ENCODE measurements around the gene P2RY2. TPM values are rescaled to one million over a fixed set of nuclear protein-coding genes. Genes with fewer than 3 reads are reported as not detected.

Gene P2RY2
- total and polyA plus RNA-seq, 12 donors, result 7.1 to 37.5 (median 11.1) TPM

GRCh38 chr11:73217131-73217809 is 811 bp upstream of the P2RY2 start:
- no peaks in the 10 kb centered on the region for H3K36me3 ChIP-seq
- 47 to 55% methylated on average over 15 of the region's 15 CpGs for WGBS, 2 donors
- no peak for TF ChIP-seq CTCF (IDR thresholded peaks at IDR 0.05)
- intact Hi-C loops (cut with DNase I), result no loop called here
- H3K27me3 ChIP-seq, result peaks cover 0 to 7% (median 0%) of the 10 kb centered on the region in 7 donors
- peak overlapping the region in 9 of 10 donors; percentile 72 to 92 (median 86) for H3K27ac ChIP-seq
- H3K9me3 ChIP-seq, result no peaks in the 10 kb centered on the region
- peak in 1 of 2 donors; percentile 43 for DNase-seq
- peaks cover 6 to 53% (median 29%) of the 10 kb centered on the region in 9 donors for H3K4me1 ChIP-seq
- ATAC-seq, result peak in 6 of 8 donors; percentile 9 to 43 (median 22)
- peak overlapping the region; percentile 19 to 67 (median 54) for H3K4me3 ChIP-seq

- Histone ChIP-seq H3K4me3 (peak overlapping the region; percentile 19 to 67 (median 54)), H3K27ac (peak overlapping the region; percentile 37 to 92 (median 85)), H3K36me3 (no peaks in the 10 kb centered on the region), H3K9me3 (no peaks in the 10 kb centered on the region), H3K27me3 (peaks cover 0 to 7% (median 0%) of the 10 kb centered on the region in 7 donors), H3K4me1 (peaks cover 6 to 53% (median 29%) of the 10 kb centered on the region in 9 donors)
- 38 to 43% methylated on average over 14 of the region's 14 CpGs for WGBS, 2 donors
- no peak for TF ChIP-seq CTCF (IDR thresholded peaks at IDR 0.05)
- intact Hi-C loops (cut with DNase I), result loop anchor here in 1 of 10 donors (1.0 kb wide), 1 partner anchor 20 kb away; no protein-coding TSS in a partner anchor
- no peak for DNase-seq
- peak in 3 of 8 donors; percentile 4 to 17 (median 8) for ATAC-seq
These were observed 323 bp upstream of the P2RY2 start for GRCh38 chr11:73217810-73218105.

- peaks cover 0 to 7% (median 0%) of the 10 kb centered on the region in 7 donors for H3K27me3 ChIP-seq
- no peaks in the 10 kb centered on the region for H3K9me3 ChIP-seq
- peak overlapping the region in 9 of 10 donors; percentile 72 to 92 (median 86) for H3K27ac ChIP-seq
- WGBS, 2 donors, result 42 to 45% methylated on average over 9 of the region's 9 CpGs
- intact Hi-C loops (cut with DNase I), result loop anchor here in 1 of 10 donors (1.0 kb wide), 1 partner anchor 18 kb away; no protein-coding TSS in a partner anchor
- peak overlapping the region; percentile 19 to 67 (median 54) for H3K4me3 ChIP-seq
- H3K4me1 ChIP-seq, result peaks cover 6 to 52% (median 29%) of the 10 kb centered on the region in 9 donors
- peak in 1 of 8 donors; percentile 10 for ATAC-seq
- no peak for TF ChIP-seq CTCF (IDR thresholded peaks at IDR 0.05)
- DNase-seq, result no peak
- no peaks in the 10 kb centered on the region for H3K36me3 ChIP-seq
These were observed 742 bp downstream of the P2RY2 start for GRCh38 chr11:73218830-73219215.

GRCh38 chr11:73219396-73220285 is 1.6 kb downstream of the P2RY2 start:
- ATAC-seq, result no peak
- WGBS, 2 donors, result 79 to 80% methylated on average over 6 of the region's 6 CpGs
- intact Hi-C loops (cut with DNase I), result no loop called here
- no peak for TF ChIP-seq CTCF (IDR thresholded peaks at IDR 0.05)
- Histone ChIP-seq H3K9me3 (no peaks in the 10 kb centered on the region), H3K27ac (peak overlapping the region in 2 of 10 donors; percentile 88 to 92), H3K4me3 (peak overlapping the region in 7 of 10 donors; percentile 46 to 67 (median 55)), H3K4me1 (peaks cover 6 to 48% (median 29%) of the 10 kb centered on the region in 9 donors), H3K36me3 (no peaks in the 10 kb centered on the region), H3K27me3 (peaks cover 0 to 7% (median 0%) of the 10 kb centered on the region in 7 donors)
- no peak for DNase-seq
